Activated CD4-positive, alpha-beta T cell treated with anti-CD3 and anti-CD28 coated beads, Interleukin-10, Interleukin-2, amounts not matched to agents 100 ng/mL and 50 ng/mL, durations not matched to agents 16 hours and 8 hours (primary cell): Measurements from ENCODE around the gene FASN.
"Not testable (repeated sequence)": the region's sequence is repeated elsewhere in the genome, so short reads cannot be mapped to it uniquely, and the experiment has no call there.

Experiments used
- DNase-seq: peaks from one replicate; pipeline ENCODE4 v3.0.0-alpha.2; 2020

The FASN gene

DNA sequence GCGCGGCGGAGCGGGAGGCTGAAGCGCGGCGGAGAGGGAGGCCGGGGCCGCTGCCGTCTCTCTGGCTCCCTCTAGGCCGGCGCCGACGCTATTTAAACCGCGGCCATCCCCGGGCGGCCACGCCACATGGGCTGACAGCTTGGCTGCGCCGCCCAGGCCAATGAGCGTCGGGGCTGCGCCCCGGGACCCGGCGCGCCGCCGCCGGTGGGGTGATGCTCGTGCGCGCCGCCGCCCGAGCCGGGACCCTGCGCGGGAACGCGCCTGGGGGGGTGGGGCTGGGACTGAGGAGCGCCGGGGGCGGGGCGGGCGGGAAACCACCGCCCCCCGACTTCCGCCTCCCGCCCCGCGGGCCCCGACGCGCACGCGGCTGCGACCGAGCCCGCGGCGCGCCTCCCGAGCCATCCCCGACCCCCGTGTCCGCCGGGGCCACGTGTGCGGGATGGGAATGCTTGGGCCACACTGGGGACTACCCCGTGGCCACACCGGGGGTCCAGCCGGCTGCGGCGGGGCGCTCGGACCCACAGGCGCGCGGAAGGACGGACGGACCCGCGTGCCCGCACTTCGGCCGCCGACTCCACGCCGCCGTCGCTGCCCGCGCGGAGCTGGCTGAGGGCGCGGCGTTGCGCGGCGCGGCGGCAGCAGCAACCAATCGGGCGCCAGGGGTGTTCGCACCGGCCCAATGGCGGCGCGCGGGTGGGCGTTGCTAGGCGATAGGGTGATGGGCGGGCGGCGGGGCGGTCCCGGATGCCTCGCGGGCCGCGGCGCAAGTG is at the start of gene FASN:
Gene FASN (minus strand): TSS at position 68 of the 770 bp plus-strand sequence. CDS start 1,791 bp downstream, outside the sequence.
- DNase-seq = peak; percentile 98

DNA sequence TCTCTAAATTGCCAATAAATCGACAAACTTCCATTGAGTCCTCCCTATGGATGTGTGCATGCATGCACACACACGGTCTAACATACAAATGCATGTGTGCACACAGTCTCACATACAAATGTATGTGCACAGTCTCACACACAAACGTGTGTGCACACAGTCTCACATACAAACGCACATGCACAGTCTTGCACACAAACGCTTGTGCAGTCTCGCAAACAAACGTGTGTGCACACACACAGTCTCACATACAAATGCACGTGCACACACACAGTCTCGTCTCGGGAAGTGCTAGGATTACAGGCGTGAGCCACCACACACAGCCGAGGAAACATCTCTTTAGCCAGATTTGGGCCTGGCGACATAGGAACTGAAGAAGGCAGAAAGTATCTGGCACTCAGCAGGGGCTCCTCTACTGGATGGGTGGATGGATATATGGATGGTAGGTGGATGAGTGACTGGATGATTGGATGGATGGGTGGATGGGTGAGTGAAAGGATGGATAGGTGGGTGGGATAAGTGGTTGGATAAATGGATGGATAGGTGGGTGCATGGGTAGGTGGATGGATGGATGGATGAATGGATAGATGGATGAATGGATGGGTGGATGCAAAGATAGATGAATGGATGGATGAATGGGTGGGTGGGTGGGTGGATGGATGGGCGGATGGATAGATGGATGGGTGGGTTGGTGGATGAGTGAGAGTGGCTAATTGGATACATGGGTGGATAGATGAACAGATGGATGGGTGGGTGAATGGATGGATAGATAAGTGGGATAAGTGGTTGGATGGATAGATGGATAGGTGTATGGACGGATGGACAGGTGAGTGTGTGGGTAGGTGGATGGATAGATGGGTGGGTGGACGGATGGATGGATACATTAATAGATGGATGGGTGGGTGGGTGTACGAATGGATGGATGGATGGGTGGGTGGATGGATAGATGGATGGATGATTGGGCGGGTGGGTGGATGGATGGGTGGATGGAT is 48.9 kb upstream of the FASN start:
- no peak for DNase-seq

DNA sequence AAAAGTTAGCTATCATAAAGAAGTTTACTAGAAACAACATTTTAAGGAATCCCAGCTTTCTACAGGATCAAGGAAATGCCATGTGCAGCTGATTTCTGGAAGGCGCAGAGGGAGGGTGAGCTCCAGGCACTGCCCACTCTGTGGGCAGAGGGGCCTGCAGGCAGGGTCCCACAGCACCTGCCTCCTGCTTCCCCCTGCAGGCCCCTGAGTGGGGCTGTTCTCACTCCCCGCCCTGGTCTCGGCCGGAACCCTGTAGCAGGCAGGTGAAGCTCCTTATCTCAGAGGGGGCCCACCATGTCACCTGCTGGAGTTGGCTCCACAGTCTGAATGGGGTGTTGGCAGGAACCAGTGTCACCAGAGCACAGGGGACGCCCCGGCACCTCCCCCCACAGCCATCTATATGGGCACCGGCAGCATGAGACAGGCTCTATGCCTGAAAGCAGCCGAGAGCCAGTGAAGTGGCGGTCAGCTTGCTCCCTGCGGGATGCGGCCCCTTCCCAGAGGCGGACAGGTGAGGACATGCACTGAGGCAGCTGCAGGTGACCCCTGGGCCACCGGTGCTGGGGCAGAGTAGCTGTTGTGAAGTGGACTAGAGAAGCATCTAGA is 47.6 kb upstream of the FASN start:
- no peak for DNase-seq

- no peak for DNase-seq
These were observed 45.3 kb upstream of the FASN start for GRCh38 chr17:82143333-82143732.

DNA sequence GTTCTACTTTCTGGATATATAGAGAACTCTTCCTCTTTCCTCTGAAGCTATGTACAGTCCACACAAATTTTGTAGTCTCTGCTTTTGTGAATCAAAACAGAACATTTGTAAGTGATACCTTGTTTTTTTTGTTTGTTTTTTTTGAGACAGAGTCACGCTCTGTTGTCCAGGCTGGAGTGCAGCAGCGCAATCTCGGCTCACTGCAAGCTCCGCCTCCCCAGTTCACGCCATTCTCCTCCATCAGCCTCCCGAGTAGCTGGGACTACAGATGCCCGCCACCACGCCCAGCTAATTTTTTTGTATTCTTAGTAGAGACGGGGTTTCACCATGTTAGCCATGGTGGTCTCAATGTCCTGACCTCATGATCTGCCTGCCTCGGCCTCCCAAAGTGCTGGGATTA is 41.9 kb upstream of the FASN start:
- DNase-seq = not testable (repeated sequence)

DNA sequence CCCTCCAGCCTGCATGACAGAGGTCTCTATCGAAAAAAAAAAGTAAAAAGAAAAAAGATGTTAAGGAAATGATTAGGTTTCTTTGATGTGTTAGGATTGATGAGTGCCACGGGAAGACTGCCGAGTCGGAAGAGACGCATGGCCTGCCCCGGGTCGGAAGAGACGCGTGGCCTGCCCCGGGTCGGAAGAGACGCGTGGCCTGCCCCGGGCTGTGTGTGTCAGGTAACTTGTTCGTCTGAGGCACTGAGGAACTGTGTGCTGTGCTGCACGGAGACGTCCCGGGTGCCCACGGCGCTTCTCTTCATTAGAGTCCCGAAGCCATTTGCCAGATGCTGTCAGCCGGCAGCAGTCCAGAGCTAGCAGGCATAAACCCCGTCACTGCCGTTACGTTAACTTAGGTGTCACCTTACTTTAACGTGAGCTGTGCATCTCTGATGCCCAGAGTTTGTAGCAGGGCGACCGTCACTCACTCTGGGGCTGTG is 40.5 kb upstream of the FASN start:
- no peak for DNase-seq

- no peak for DNase-seq
These were observed 36.1 kb upstream of the FASN start for GRCh38 chr17:82134101-82134500.

DNA sequence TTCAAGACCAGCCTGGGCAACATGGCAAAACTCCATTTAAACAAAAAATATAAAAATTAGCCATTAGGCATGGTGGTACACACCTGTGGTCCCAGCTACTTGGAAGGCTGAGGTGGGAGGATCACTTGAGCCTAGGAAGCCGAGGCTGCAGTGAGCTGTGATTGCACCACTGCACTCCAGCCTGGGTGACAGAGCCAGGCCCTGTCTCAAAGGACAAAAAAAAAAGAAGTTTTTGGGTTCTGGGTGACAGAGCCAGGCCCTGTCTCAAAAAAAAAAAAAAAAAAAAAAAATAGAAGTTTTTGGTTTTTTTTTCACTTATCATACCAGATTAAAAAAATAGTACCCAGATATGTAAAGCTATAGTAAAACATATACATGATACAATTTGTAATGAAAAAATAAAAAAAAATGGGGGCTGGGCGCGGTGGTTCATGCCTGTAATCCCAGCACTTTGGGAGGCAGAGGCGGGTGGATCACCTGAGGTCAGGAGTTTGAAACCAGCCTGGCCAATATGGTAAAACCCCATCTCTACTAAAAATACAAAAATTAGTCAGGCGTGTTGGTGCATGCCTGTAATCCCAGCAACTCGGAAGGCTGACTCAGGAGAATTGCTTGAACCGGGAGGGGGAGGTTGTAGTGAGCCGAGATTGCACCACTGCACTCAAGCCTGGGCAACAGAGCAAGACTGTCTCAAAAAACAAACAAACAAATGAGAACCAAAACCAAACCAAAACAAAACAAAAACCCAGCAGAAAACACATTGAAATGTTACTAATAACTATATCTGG is 35.3 kb upstream of the FASN start:
- not testable (repeated sequence) for DNase-seq

DNA sequence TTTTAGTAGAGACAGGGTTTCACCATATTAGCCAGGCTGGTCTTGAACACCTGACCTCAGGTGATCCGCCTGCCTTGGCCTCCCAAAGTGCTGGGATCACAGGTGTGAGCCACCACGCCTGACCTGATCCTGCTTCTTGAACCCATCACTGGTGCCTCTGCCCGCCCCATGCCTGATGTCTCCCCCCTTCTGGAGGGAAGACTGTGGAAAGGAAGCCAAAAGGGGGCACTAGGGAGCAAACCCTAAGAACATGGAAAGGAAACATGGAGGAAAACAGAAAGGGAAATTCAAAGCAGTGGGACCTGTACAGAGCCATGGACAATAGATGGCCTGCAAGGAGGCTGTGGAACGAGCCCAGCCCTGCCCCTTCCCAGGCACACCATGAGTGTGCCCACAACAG is 31.1 kb upstream of the FASN start:
- DNase-seq = no peak

DNA sequence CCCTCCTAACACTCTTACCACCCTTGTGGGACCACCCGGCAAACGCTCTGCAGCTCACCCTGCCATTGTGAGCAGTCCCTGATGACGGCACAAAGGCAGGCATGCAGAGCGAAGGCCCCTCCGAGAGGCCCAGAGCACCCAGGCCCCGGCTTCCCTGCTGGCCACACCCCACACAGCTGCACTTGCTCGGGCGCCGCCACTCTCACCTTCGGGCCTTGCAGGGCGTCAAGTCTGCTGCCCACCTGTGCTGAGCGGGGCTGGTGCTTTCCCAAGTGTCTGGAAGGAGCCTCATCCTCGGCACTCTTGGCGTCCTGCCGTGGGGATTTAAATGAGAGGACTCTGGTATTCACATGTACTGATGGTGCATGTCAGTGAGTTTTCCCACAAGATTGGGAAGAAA is 30.3 kb upstream of the FASN start:
- no peak for DNase-seq

DNA sequence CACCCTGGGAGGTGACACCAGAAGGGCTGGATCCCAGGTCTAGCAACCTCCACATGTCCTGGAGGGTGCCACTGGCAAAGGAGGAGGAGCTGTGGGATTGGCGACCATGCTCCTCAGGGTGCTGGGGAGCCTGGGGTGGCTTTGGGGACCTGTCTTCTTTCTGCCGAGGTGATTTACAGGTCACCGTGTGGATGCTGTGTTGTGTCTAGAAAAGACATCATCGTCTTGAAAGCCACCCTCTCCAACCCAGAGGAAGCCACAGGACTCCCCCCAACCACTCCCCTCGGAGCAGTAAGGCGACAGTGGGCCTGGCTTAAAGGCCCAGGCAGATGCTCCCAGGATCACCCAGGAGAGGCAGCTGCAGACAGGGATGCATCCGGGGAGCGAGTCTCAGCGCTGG is 29.7 kb upstream of the FASN start:
- no peak for DNase-seq

- no peak for DNase-seq
These were observed 29.2 kb upstream of the FASN start for GRCh38 chr17:82127315-82127595.

DNA sequence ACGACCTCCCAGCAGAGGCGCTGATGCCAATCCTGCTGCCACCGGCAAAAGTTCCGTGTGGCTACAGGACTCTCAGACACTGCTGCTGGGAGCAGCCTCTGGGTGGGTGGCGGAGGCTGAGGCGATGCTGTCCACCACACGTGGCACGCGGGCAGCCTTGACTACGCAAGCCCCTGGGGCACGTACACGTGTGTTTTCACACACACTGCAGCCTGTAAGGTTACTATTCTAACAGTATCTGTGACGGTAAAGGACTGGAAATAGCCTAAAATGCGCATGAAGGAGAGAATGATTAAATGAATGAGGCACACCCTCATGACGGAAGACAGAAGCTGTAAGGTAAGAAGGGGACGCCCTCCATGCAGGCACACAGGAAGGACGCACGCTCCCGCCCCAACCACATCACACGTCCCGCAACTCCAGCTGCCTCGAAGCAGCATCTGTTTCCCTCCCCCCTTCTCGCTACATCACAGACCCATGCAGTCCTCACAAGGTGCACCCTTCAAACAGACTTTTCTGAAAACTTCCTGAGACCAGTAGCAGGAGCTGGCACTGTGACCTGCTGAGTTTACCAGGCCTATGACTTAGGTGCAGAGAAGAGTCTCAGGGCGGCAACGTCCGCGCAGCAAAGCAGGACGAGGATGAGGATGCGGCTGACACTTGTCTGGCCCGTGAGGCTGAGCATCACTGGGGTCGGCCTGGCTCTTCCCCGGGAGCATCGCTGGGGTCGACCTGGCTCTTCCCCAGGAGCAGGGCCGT is 28.7 kb upstream of the FASN start:
- DNase-seq = peak; percentile 61

- no peak for DNase-seq
These were observed 26.1 kb upstream of the FASN start for GRCh38 chr17:82124101-82124500.

GRCh38 chr17:82121660-82122629 is 23.9 kb upstream of the FASN start:
- DNase-seq = no peak

DNA sequence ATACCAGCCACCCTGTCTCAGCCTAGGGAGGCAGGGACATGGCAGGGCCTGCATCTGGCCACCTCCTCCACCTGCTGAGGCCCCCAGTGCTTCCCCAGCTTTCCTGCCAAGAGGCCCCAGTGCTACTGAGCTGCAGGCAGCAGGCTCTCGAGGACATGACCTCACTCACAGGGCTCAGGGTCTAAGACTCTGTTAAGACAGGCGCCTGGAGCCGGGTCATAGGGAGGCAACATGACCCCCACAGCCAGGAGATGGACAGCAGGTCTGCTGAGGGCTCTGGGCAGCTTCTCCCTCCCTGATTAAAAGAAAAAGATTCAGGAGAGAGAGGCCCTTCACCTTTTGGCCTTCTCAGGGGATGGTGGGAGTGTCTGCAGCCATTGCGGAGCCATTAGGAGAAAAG is 23.2 kb upstream of the FASN start:
- DNase-seq = no peak

DNA sequence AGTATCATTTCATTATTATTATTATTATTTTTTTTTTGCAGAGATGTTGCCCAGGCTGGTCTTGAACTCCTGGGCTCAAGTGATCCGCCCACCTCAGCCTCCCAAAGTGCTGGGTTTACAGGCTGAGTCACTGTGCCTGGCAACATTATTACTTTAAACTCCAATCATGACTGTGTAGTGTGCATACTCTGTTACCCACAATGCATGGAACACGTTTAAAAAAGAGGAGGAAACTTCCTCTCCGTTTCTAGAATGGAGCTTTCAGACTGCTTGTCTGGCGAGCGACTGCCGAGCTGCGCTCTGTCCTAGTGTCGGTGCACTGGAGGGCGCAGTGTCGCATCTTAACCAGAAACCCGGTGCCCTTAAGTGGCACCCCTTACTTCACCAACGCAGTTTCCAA is 22.1 kb upstream of the FASN start:
- DNase-seq = no peak

DNA sequence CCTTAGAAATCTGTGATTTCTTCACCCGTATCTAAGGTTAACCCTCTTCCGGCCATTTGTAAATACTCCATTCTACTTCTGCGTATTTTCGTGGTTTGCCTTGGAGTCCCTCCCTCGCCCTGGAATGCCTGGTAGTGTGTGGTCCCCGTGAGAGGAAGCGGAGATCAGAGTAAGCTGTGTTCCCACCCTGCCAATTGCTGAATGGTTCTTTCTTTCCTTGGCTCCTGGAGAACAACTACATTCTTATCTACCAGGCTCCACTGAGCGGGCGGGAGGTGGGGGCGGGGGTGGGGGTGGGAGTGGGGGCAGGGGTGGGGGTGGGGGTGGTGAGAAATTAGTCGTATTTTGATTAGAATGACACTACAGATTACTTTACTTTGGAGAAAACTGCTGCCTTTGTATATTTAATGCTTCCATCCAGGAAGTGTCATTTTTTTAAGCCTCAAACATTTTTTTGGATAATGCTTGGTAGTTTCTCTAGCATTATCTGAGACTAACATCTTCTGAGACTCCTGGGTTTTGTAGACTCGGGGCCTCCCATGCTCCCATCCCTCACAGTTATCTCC is 20.9 kb upstream of the FASN start:
- no peak for DNase-seq

DNA sequence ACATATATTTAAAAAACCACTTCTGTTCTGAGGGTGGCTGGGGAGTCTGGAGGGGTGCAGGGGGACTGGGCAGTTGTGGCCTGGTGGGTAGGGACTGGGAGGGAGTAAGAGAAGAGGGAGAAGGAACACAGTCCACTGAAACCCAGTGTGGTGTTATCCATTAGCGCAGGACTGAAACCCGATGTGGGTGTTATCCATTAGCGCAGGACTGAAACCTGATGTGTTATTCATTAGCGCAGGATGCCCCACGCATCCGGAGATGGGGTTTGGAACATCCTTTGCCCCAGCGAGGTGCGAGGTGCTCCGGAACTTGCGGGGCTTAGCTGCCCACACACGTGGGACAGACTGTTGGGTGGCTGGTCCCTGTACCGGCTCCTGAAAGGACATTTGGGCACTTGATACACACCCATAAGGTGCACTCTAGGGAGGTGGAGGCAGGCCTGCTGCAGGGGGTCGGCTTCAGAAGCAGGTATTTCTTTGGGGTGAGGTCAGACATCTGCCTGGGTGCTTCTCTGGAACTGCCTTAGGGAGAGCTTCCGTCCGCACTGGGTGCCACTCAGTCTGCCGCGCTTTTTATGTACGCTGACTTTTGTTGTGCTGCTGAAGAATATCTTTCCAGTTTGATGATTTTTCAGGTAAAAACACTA is 20.3 kb upstream of the FASN start:
- no peak for DNase-seq
